Mammary epithelial cell (primary cell): ENCODE data around the gene RIN2.

ENCODE experiments used
- CTCF ChIP-seq, 2 donors: IDR thresholded peaks in 1 of 2; conservative IDR thresholded peaks in 1 of 2; 2 replicates each; pipeline ENCODE4 v1.5.1; 2011 to 2012; ENCODE audit warnings: inconsistent platforms in 2 of 2, low read length in 2 of 2, mild to moderate bottlenecking in 2 of 2, control low read depth in 1 of 2, low read depth in 1 of 2; ENCODE audit not compliant: insufficient read depth in 1 of 2; ENCODE audit errors: extremely low read depth in 1 of 2
- EZH2 ChIP-seq: IDR thresholded peaks from 2 replicates; pipeline ENCODE4 v1.6.1; 2012; ENCODE audit warnings: low read length, inconsistent platforms, borderline replicate concordance

GRCh38 chr20:19769507-19769906 lies 11.4 kb downstream of the RIN2 start:
- no peak for TF ChIP-seq CTCF (conservative IDR thresholded peaks at IDR 0.05 in 1 of 2, IDR thresholded peaks at IDR 0.05 in 1 of 2; ENCODE audit: extremely low read depth in 1 of 2, insufficient read depth in 1 of 2, low read depth in 1 of 2, low read length in 2 of 2)
- no peak for TF ChIP-seq EZH2
